GM18858 (cell line): ENCODE measurements around the gene KRT8.
"Not testable (repeated sequence)": the region's sequence is repeated elsewhere in the genome, so short reads cannot be mapped to it uniquely, and the experiment has no call there.

ENCODE experiments used
- ATAC-seq: cut with Tn5 transposase; IDR thresholded peaks from one replicate; pipeline ENCODE4 v1.9.1; 2021; ENCODE audit not compliant: unreplicated experiment

Gene KRT8

GRCh38 chr12:52876372-52876771 is 28.5 kb downstream of the KRT8 start:
- ATAC-seq = no peak

DNA sequence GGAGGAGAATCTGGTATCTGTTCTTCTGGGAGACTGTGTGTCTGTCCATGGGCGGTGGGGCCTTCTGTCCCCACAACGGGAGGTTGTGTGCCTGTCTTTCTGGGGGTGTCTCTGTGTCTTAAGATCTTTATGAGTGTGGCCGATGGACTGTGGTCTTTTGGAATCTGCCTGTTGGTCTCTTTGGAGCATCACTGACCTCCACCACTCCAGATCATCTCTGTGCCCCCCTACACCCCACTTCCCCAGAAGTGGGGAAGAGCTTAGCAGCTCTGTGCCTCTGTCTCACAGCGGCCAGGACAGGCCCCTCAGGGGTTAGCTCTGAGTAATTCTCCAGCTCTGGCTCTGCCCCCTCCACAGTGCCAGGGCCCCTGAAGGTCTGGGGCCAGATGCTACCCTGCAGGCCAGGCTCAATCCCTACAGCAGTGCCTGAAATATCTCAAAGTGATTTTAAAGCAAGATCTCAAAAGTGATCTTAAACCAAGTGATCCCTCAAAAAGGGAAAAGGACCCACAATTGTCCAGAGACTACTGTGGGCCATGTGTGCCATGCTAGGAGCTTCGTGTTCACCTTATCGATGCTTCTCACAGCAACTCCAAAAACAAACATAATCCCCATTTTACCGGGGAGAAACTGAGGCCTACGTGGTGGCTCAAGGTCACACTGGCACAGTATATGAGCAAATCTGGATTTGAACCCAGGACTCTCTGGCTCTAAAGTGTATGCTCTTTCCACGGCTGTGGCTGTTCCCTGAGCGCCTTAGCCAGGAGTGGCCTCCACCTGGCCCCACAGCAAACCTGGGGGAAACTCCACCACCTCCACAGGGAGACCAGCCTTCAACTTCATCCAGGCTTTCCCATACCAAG is 30.1 kb downstream of the KRT8 start:
- ATAC-seq = no peak

- ATAC-seq = no peak
Observed at GRCh38 chr12:52873832-52874572, 30.9 kb downstream of the KRT8 start.

DNA sequence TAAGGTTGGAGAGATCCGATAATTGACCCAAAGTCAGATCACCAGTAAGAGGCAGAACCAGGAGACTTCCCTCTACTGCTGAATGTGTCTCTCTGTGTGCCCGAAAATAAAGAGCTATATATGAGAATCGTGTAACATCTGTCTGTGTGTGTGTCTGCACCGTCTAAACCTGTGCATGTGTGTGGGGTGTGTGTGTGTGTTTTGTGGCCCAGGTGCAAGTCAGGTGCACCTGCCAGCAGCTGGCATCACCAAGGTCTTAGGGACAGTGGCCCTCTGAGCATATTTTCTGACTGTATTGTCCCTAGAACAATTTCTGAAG is 31.4 kb downstream of the KRT8 start:
- no peak for ATAC-seq

DNA sequence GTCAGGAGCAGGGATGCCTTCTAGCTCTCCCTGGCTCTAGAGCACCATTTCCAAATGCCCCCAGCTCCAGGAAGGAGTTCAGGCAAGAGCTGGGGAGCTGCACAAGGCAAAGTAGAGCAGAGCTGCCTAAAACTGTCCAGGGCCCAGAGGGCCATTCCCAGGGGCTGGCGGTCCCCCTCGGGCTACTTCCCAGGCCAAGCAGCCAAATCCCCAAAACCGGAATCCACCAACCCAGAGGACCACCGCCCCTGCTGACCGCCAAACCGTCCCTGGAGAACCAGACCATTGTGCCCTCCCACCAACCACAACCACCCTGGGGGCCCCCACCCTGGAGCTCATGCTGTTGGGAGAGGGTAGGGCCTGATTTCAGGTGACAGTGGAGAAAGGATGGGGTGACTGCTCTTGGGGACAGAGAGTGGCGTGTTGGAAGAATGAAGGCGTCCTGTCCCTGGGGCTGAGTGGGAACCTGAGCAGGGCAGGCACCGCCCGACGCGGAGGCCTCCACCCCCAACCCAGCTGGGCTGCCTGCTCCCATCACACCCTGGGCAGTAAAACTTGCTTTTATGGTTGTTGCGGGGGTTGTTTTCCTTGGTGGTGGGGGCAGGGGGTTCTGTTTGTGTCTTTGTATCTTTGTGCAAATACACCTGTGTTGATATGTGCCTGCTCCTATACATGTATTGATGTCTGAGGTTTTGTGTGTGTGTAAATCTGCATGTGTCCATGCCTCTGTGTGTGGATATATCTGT is 32.1 kb downstream of the KRT8 start:
- no peak for ATAC-seq

- no peak for ATAC-seq
Observed at GRCh38 chr12:52871291-52872039, 33.4 kb downstream of the KRT8 start.

- no peak for ATAC-seq
Observed at GRCh38 chr12:52870361-52871290, 34.2 kb downstream of the KRT8 start.

GRCh38 chr12:52867642-52868041 is 37.2 kb downstream of the KRT8 start:
- no peak for ATAC-seq

DNA sequence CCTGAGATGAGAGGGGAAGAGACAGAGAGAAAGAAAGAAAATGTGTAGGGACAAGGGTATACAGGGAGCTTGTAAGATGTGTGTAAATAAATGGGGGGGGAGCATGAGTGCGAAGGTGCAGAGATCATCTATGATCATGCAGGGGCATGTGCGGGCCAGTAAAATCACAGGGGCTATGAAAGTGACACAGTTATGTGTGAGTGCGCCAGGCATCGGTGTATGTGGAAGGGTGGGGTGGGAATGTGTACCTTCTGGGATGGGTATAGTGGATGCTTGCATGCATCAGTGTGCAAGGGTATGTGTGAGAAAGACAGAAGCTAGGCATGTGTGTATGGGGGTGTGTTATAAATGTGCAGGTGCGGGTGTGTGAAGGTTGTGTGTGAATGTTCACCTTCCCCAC is 37.7 kb downstream of the KRT8 start:
- ATAC-seq = no peak

DNA sequence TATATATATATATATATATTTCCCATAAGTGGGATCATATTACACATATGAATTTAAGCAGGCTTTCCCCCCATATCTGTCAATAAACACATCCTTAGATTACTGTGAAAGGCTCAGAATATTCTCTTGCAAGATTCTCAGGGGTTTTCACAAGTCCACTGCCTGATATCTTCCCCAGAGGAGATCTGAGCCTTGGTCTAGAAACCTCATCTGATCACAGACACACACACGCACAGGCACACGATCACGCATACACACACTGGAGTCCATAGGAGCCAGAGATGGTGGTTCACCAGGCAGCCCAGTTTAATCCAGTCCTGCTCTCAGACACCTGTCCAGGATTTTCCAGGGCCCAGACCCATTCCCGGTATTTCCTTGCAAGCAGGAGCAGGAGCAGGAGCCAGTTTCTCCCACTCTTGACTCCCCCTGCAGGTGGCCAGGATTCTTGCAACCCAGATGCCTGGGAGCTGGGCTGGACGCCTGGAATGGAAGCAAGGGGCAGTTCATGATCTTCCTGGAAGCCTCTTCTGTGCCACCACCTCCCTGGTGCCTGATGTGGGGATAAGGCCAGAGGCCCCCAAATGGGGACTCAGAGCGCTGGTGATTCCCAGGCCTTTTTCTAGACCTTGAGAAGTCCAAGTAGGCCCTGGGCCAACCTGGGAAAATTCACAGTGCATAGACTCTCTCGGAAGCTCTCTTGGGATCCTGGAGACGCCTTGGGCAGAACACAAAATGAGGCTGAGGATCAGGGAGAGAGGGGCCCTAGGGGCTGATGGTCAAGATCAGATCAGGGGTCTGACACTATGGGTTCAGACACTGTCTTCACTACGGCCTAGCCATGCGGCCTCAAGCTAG is 39.6 kb downstream of the KRT8 start:
- no peak for ATAC-seq

- no peak for ATAC-seq
Observed at GRCh38 chr12:52862023-52862422, 42.9 kb downstream of the KRT8 start.

DNA sequence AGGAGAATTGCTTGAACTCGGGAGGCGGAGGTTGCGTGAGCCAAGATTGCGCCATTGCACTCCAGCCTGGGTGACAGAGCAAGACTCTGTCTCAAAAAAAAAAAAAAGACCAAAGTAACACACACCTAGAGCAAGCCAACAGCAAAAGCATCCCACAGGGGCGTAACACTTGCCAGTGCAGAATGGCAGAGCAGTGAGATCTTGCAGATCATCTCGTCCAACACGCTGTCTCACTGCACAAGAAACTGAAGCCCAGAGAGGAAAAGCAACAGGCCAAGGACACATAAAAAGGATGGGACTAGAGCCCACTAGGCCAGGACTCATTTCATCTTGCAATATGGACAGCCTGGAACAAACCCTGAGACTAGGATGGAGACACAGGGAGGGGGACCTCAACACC is 43.4 kb downstream of the KRT8 start:
- no peak for ATAC-seq

- ATAC-seq = no peak
Observed at GRCh38 chr12:52860102-52860823, 44.6 kb downstream of the KRT8 start.

DNA sequence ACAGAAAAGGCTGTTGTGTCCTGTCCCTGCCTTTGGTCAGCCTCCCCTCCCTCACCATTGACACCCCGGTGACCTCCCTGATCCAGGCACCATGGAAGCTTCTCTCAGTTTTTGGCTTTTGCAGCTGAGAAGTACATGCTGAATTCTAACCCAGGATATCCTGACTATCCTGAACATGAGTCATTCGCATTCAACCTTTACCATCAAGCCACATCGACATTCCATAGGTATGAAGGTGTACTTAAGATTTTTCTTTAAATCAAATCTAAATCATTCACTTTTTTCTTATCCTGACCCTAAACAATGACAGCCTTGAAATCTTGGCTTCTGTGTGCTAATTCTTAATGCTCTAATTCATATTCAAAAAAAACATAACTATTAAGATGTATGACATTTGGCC is 47.4 kb downstream of the KRT8 start:
- ATAC-seq = no peak

- ATAC-seq = no peak
Observed at GRCh38 chr12:52856787-52857186, 48.1 kb downstream of the KRT8 start.

GRCh38 chr12:52856077-52856476 is 48.8 kb downstream of the KRT8 start:
- ATAC-seq = not testable (repeated sequence)

GRCh38 chr12:52851787-52852186 is 53.1 kb downstream of the KRT8 start:
- ATAC-seq = no peak

DNA sequence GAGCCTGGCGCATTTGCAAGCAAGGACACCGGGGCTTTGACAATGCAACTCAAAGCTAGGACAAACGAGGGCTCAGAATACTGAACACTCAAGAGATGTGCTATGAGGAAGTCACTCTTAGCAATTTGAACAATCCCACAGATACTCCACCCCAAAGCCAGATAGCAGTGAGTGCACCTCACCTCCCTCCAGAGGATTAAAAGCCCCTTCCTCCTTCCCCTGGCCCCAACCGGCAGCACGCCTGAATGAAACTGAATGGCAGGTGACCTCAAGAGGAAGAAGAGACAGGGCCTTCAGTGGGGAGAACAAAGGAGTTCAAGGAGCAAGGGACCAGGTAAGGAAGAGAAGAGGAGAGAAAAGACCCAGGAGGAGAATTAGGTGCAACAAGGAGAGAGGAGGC is 54.2 kb downstream of the KRT8 start:
- ATAC-seq = no peak
